Stimulated activated naive B cell treated with anti-CD40 and anti-IgM and Interleukin-4, amounts not matched to agents 10 μg/mL and 1 μg/mL and 100 μg/mL, for 72 hours (primary cell): ENCODE data around the gene AMIGO3.

Source experiments
- ATAC-seq, 2 donors: fragments of 150-1000 bp; cut with Tn5 transposase; replicated peaks; 2 replicates each; pipeline ENCODE4 v1.10.0; 2021; ENCODE audit warnings: moderate library complexity in 1 of 2
- DNase-seq: peaks from one replicate; pipeline ENCODE4 v3.0.0; 2021
- H3K27ac Mint-ChIP-seq: one replicate; pipeline ENCODE4 v1.8.0; 2022; ENCODE audit warnings: mild to moderate bottlenecking, mixed read lengths
- H3K27me3 Mint-ChIP-seq, 2 donors: one replicate each; pipeline ENCODE4 v1.8.0; 2022; ENCODE audit warnings: mixed read lengths in 2 of 2
- H3K36me3 Mint-ChIP-seq, 2 donors: one replicate each; pipeline ENCODE4 v1.8.0; 2022; ENCODE audit warnings: mixed read lengths in 2 of 2, mild to moderate bottlenecking in 1 of 2
- H3K4me1 Mint-ChIP-seq, 2 donors: one replicate each; pipeline ENCODE4 v1.8.0; 2022; ENCODE audit warnings: mixed read lengths in 2 of 2, mild to moderate bottlenecking in 1 of 2
- H3K4me3 Mint-ChIP-seq, 2 donors: one replicate each; pipeline ENCODE4 v1.8.0; 2022; ENCODE audit warnings: mild to moderate bottlenecking in 2 of 2, mixed read lengths in 2 of 2, moderate library complexity in 1 of 2
- H3K9me3 Mint-ChIP-seq, 2 donors: one replicate each; pipeline ENCODE4 v1.8.0; 2022; ENCODE audit warnings: mixed read lengths in 2 of 2, mild to moderate bottlenecking in 1 of 2

AMIGO3 gene

DNA sequence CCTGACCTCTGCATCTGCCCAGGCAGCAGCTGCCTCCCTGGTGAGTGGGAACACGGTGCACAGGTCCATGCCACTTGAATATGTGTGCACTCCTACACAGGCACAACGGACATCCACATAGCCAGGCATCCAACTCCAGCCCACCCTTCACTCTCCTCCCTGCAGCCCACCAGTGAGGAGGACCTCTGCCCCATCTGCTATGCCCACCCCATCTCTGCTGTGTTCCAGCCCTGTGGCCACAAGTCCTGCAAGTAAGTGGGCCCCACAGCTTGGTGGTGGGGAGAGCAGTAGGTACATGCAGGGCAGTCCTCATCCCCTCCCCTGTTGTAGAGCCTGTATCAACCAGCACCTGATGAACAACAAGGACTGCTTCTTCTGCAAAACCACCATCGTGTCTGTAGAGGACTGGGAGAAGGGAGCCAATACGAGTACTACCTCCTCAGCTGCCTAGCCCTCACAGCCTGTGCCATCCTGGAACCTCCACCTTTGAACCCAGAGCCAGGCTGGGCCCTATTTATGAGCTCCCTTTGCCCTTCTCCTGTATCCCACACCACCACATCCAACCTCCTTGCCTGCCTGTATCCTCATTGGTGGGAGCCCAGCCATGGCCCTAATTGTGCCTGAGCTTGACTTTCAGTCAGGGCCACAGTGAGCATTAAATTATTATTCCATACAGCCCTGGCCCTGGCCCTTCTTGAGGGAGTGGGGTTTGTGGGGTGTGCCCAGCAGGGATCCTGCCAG, 1.5 kb upstream of the AMIGO3 start:
- Mint-ChIP-seq H3K9me3 (peaks cover 0 to 3% of the 10 kb centered on the region in 2 donors), H3K4me3 (peak overlapping the region in 1 of 2 donors; percentile 17), H3K27me3 (no peaks in the 10 kb centered on the region), H3K27ac (peak overlapping the region; percentile 82), H3K4me1 (peaks cover 44 to 72% of the 10 kb centered on the region in 2 donors), H3K36me3 (peaks cover 37 to 50% of the 10 kb centered on the region in 2 donors)
- DNase-seq, result no peak
- no peak for ATAC-seq

DNA sequence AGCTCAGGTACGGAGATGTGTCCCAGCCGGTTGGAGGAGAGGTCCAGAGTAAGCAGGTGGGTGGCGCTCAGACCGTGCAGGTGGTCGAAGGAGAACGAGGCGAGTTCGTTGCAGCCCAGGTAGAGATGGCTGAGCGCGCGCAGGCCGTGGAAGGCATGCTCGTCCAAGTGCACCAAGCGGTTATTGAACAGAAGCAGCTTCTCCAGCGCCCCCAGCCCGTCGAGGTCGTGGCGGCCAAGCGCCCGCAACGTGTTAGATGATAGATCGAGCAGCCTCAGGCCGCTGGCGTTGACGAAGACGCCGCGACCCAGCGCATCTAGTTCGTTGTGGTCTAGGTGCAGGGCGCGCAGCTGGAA, 648 bp downstream of the AMIGO3 start:
- Mint-ChIP-seq H3K36me3 (peaks cover 51 to 65% of the 10 kb centered on the region in 2 donors), H3K9me3 (peaks cover 0 to 3% of the 10 kb centered on the region in 2 donors), H3K4me3 (peak overlapping the region; percentile 86 to 88), H3K27ac (peak overlapping the region; percentile 91), H3K27me3 (no peaks in the 10 kb centered on the region), H3K4me1 (peaks cover 40 to 52% of the 10 kb centered on the region in 2 donors)
- ATAC-seq, result no peak
- no peak for DNase-seq

DNA sequence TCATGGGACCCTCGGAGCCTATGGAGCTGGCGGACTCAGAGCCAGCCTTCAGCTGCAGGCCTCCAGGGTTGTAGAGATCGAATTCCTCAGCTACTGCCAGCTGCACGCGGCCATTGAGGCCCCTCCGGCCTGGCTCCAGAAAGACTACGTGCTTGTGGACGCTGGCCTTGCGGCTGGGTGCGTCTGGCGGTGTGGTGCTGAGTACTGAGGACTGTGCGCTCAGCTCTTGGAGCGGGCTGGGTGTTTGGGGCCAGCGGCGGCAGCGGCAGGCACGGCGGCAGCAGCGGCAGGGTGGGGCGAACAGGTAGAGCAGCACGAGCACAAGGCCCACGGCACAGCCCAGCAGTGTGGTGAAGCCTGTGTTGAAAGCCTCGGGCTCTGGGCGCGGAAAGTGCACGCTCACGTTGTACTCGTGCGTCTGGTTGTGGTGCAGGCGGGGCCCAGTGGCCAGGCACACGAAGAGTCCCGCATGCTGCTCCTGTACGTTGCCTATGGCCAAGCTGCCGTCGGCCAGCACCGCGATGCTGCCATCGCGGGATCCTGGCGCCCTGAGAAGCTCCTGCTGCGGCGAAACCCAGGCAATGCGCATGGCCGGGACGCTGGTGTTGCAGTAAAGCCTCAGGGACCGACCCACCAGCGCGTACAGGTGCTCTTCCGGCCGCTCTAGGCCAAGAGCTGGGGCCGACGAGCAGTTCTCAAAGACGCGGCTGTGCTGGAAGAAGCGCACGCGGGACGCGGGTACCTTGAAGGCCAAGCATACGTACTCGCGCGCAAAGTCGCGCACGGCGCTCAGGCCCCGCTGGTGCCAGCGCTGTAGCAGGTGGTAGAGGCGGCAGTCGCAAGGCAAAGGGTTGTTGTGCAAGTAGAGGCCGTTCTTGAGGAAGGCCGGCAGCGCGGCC, 1.3 kb downstream of the AMIGO3 start:
- Mint-ChIP-seq H3K36me3 (peaks cover 51 to 63% of the 10 kb centered on the region in 2 donors), H3K9me3 (peaks cover 0 to 3% of the 10 kb centered on the region in 2 donors), H3K4me3 (peak overlapping the region; percentile 86 to 88), H3K27me3 (no peaks in the 10 kb centered on the region), H3K27ac (peak overlapping the region; percentile 91), H3K4me1 (peaks cover 38 to 46% of the 10 kb centered on the region in 2 donors)
- DNase-seq (no peak), ATAC-seq (no peak)

DNA sequence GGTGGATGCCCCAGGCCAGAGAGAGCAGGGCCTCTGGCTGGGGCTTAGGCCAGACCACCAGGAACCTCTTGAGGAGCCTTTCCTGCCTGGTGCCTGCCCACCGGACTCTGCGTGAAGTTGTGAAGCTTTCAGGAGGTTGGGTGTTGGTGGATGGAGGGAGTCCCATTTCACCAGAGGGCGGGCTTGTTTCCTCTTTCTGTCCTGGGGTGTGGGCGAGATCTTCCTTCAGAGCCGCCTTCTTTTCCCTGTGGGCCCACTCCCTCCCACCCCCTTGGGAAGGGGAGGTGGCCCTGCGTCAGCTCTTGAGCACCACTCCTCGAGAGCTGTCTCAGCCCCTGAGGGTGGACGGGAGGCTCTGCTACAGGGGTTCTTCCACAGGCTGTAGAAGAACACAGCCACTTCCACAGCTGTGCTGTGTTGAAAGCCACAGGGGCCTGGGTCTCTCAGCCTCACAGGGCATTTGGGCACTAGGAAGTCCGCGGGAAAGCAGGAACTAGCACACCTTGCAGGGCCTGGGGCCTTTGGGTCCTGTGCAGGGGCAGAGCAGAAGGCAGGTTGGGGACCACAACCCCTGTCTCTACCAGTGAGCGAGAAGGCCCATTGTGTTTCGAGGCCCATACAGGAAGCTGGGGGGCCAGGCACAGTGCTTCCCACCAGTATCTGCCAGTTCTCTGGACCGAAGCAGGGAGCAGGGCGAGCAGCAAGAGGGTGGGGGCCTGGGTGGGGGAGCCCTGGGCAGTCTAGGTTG, 2.1 kb downstream of the AMIGO3 start:
- H3K27me3 Mint-ChIP-seq, result no peaks in the 10 kb centered on the region
- peak overlapping the region; percentile 86 for H3K27ac Mint-ChIP-seq
- H3K4me3 Mint-ChIP-seq, result no peak overlapping the region
- DNase-seq, result no peak
- H3K4me1 Mint-ChIP-seq, result peaks cover 37 to 38% of the 10 kb centered on the region in 2 donors
- H3K36me3 Mint-ChIP-seq, result peaks cover 51 to 57% of the 10 kb centered on the region in 2 donors
- ATAC-seq, result no peak
- peaks cover 0 to 3% of the 10 kb centered on the region in 2 donors for H3K9me3 Mint-ChIP-seq

DNA sequence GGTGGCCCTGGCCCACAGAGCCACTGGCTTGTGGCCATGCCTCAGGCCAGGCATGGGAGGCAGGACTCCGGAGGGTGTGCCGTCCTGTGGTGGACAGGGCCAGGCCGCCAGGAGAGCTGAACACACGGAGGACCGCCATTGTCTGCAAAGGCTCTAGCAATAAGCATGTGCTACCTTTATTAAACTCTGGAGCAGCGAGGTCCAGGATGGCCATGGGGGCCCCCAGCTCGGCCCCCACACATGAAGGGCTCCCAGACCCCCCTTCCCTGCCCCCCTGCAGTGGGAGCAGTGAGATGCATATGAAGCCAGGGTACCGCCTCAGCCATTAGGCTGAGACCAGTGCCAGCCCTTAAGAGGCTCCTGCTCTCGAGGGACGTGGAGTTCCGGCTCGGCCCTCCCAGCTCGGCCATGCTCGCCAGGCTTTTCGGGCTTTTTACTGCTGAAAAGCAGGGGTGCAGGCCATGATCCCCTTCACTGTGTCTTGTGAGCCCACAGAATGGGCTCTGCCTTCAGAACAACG, 2.7 kb downstream of the AMIGO3 start:
- Mint-ChIP-seq H3K9me3 (peaks cover 0 to 3% of the 10 kb centered on the region in 2 donors), H3K27ac (peak overlapping the region; percentile 9), H3K4me3 (no peak overlapping the region), H3K27me3 (no peaks in the 10 kb centered on the region), H3K36me3 (peaks cover 45 to 53% of the 10 kb centered on the region in 2 donors), H3K4me1 (peaks cover 32 to 34% of the 10 kb centered on the region in 2 donors)
- ATAC-seq, result no peak
- no peak for DNase-seq

DNA sequence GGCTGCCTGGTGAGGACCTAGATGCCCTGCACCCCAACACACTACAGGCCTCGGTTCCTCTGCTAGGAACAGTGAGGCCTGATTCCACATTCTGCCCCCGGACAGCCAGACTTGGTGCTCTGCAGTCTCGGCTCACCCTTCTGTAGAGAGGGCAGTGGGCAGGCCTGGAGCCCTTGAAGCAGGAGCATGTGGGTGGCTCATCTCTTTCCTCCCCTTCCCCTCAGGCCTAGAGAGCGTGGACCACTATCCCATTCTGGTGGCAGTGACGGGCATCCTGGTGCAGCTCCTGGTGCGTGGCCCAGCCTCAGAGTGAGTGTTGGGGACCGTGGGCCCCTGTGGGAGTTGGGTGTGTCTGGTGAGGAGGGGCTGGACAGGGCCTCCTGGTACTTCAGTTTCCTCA, 3.3 kb downstream of the AMIGO3 start:
- DNase-seq (no peak), ATAC-seq (no peak)
- H3K4me3 Mint-ChIP-seq, result no peak overlapping the region
- H3K36me3 Mint-ChIP-seq, result peaks cover 46 to 52% of the 10 kb centered on the region in 2 donors
- peaks cover 0 to 3% of the 10 kb centered on the region in 2 donors for H3K9me3 Mint-ChIP-seq
- peak overlapping the region; percentile 47 for H3K27ac Mint-ChIP-seq
- peaks cover 29 to 31% of the 10 kb centered on the region in 2 donors for H3K4me1 Mint-ChIP-seq
- no peaks in the 10 kb centered on the region for H3K27me3 Mint-ChIP-seq

DNA sequence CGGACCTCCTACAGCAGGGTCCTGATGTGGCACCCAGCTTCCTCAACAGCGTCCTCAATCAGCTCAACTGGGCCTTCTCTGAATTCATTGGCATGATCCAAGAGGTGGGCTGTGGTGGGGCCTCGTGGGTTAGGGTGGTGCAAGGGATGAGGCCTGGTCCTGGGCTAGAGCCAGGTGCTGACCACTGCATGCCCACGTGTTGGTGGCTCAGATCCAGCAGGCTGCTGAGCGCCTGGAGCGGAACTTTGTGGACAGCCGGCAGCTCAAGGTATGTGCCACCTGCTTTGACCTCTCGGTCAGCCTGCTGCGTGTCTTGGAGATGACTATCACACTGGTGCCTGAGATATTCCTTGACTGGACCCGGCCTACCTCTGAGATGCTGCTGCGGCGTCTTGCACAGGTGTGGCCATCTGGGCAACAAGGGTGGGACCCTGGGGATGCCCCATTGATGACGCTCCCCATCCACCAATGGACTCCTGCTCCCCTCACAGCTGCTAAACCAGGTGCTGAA, 3.8 kb downstream of the AMIGO3 start:
- DNase-seq (no peak), ATAC-seq (no peak)
- Mint-ChIP-seq H3K27me3 (no peaks in the 10 kb centered on the region), H3K27ac (no peak overlapping the region), H3K4me3 (no peak overlapping the region), H3K9me3 (peaks cover 0 to 3% of the 10 kb centered on the region in 2 donors), H3K36me3 (peaks cover 41 to 50% of the 10 kb centered on the region in 2 donors), H3K4me1 (peaks cover 24 to 26% of the 10 kb centered on the region in 2 donors)

DNA sequence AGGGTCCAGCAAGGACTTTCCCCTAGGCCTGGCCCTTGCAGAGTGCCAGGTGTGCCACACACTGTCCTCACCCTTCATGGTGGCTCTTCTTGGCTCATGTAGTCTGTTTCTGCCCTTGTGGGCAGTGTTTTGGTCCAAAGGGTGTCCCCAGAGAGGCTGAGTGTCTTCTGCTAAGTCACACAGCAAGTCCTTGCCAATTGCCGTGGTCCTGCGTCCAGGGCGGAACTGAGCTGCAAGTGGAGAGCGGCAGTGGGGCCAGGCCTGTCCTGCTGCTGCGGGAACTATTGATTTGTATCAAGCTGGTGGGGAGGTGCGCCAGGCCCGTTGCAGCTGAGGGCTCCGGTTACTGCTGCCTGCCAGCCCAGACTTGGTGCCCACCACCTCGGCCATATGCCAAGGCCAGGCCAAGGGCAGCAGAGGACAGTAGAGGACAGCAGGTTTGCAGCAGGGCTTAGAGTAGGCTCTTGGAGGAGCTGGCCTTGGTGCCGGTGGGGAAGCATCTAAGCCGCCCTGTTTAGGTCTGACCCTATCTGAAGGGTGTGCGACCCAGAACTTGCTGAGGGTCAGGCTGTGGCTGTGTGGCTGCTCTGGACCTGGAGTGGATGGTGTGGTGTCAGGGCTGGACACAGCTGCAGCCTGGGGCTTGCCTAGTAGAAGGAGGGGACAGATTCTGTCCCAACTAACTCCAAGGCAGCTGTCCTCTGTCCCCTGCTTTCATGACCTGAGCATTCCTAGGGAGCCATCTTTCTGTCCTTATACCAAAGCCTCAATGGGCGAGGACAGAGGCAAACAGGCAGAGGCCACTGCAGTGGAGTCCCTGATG, 4.5 kb downstream of the AMIGO3 start:
- H3K4me3 Mint-ChIP-seq, result no peak overlapping the region
- peaks cover 36 to 42% of the 10 kb centered on the region in 2 donors for H3K36me3 Mint-ChIP-seq
- DNase-seq (no peak), ATAC-seq (no peak)
- H3K4me1 Mint-ChIP-seq, result peaks cover 17 to 20% of the 10 kb centered on the region in 2 donors
- H3K9me3 Mint-ChIP-seq, result peaks cover 0 to 3% of the 10 kb centered on the region in 2 donors
- H3K27me3 Mint-ChIP-seq, result no peaks in the 10 kb centered on the region
- no peak overlapping the region for H3K27ac Mint-ChIP-seq

DNA sequence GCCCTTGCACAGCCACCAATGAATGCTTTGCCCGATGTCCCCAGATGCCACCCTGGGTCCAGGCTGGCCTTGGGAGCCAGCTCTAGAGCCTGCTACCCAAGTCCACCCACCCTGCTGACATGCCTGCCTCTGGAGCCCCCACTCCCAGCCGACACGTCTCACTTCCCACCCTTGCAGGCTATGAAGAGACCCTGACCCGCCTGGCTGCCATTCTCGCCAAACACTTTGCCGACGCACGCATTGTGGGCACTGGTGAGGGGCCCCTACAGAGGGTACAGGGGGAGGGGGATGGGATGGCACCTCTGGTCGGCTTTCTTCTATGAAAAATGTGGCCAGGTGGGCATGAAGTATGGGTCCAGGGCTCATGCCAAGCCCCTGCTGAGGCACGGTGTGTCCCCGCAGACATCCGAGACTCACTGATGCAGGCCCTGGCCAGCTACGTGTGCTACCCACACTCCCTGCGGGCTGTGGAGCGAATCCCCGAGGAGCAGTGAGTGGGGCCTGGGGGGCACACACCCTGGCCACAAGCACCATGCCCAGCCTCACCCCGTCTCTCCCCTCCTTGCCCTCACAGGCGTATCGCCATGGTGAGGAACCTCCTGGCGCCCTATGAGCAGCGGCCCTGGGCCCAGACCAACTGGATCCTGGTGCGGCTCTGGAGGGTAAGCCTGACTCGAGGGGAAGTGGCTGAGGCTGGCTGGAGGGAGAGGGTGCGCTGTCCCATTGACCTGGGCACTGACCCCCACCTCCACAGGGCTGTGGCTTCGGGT, 6.0 kb downstream of the AMIGO3 start:
- Mint-ChIP-seq H3K9me3 (peaks cover 0 to under 1% of the 10 kb centered on the region in 2 donors), H3K4me3 (no peak overlapping the region), H3K4me1 (peaks cover 3 to 8% of the 10 kb centered on the region in 2 donors), H3K36me3 (peaks cover 29 to 31% of the 10 kb centered on the region in 2 donors), H3K27me3 (no peaks in the 10 kb centered on the region), H3K27ac (no peak overlapping the region)
- ATAC-seq, result no peak
- DNase-seq, result no peak

DNA sequence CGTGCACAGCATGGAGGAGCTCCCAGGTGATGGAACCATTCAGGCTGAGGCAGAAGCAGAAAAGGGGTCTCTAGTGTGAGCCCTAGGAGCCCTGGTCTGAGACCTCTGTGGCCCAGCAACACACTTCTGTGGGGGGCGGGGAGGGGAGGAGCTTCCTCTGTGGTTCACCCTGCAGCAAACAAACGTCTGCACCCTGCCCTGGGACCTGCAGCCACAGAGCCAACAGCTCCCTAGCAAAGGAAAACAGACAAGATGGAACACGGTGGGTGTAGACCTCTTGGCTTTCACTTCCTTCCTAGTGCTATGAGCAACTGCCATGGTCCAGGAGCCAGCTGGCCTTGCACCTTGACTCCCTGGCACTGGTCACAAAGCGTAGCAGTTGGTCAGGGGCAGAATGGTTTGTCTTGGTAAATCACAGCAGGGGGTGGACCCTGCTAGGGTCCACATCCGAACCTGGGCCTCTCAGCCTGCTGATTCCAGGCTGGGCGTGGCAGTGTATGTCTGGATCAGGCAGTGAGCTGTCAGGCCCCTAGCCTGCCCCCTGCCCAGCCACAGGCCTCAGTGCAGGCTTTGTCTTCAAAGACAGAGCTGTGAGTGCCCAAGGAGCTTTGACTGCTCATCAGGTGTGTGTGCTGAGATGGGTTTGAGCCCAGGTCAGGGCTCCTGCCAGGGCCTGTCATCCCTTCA, 6.7 kb downstream of the AMIGO3 start:
- Mint-ChIP-seq H3K27me3 (no peaks in the 10 kb centered on the region), H3K4me3 (no peak overlapping the region), H3K4me1 (peaks cover 3 to 7% of the 10 kb centered on the region in 2 donors), H3K36me3 (peaks cover 32 to 34% of the 10 kb centered on the region in 2 donors), H3K27ac (no peak overlapping the region), H3K9me3 (no peaks in the 10 kb centered on the region)
- ATAC-seq (peak; percentile 52 to 57), DNase-seq (no peak)

DNA sequence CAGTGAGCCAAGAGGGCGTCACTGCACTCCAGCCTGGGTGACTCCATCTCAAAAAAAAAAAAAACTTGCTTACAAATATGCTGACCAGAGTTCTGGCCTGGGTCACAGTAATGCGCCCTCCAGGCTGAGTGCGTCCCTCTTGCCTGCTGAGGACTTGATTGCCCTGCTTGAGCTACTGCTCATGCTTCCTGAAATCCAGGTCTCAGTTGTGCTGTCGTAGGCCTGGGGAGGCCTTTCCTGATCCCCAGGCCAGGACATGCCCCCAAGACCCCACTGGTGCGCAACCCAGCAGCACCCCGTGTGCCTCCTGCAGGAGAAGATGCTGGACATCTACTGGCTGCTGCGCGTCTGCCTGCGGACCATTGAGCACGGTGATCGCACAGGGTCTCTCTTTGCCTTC, 7.3 kb downstream of the AMIGO3 start:
- Mint-ChIP-seq H3K4me3 (no peak overlapping the region), H3K36me3 (peaks cover 28 to 40% of the 10 kb centered on the region in 2 donors), H3K27ac (no peak overlapping the region), H3K9me3 (no peaks in the 10 kb centered on the region), H3K27me3 (no peaks in the 10 kb centered on the region), H3K4me1 (peaks cover 9 to 11% of the 10 kb centered on the region in 2 donors)
- DNase-seq (no peak), ATAC-seq (no peak)

DNA sequence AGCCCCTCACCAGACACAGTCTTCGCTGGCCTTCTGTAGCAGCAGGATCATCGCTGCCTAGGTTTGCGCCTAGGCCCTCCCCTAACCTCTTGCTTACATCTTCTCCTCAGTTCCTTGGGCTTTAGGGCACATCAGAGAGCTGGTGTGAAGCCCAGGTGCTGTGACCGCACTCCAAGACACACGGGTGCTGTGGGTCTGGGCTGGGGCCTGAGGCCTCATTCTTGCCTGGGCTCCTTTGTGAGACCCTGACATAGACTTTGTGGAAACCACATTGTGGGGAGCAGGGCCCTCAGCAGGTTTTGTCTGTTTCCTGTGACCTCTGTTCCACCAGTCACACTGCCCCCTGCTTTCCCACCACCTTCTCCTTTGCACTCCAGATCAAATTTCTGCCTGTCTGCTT, 8.0 kb downstream of the AMIGO3 start:
- Mint-ChIP-seq H3K36me3 (peaks cover 30 to 46% of the 10 kb centered on the region in 2 donors), H3K4me1 (peaks cover 9 to 11% of the 10 kb centered on the region in 2 donors), H3K27ac (no peak overlapping the region)

More for the DNA sequence above, 8.0 kb downstream of the AMIGO3 start:
- Mint-ChIP-seq H3K4me3 (no peak overlapping the region), H3K27me3 (no peaks in the 10 kb centered on the region), H3K9me3 (no peaks in the 10 kb centered on the region)
- ATAC-seq, result no peak
- no peak for DNase-seq
